Upper lobe of left lung (tissue), 6 donors: ENCODE data around the gene GAA. TPM values are rescaled to one million over a fixed set of nuclear protein-coding genes. Genes with fewer than 3 reads are reported as not detected.

Experiments
- ATAC-seq, 2 donors: fragments of 200-7000 bp; cut with Tn5 transposase; one replicate each; pipeline ENCODE4 v1.9.1; 2022; ENCODE audit warnings: mild to moderate bottlenecking in 2 of 2, moderate library complexity in 2 of 2; ENCODE audit not compliant: low FRiP score in 2 of 2
- DNase-seq, 2 donors: peaks; one replicate each; pipeline ENCODE4 v3.0.0-alpha.2; 2019 to 2020
- H3K27ac ChIP-seq, 4 donors: fragments of 200-600 bp; sonication (generic); one replicate each; pipeline ENCODE4 v1.5.1; 2016 to 2019
- H3K27me3 ChIP-seq, 4 donors: fragments of 200-600 bp; sonication (generic); one replicate each; pipeline ENCODE4 v1.5.1; 2017 to 2019
- H3K36me3 ChIP-seq, 4 donors: fragments of 200-600 bp; sonication (generic); one replicate each; pipeline ENCODE4 v1.5.1; 2016 to 2019
- H3K4me1 ChIP-seq, 4 donors: fragments of 200-600 bp; sonication (generic); one replicate each; pipeline ENCODE4 v1.5.1; 2018 to 2019
- H3K4me3 ChIP-seq, 4 donors: fragments of 200-600 bp; sonication (generic); one replicate each; pipeline ENCODE4 v1.5.1; 2017 to 2019; ENCODE audit warnings: mild to moderate bottlenecking in 2 of 4, moderate library complexity in 1 of 4
- H3K9me3 ChIP-seq, 4 donors: fragments of 200-600 bp; sonication (generic); one replicate each; pipeline ENCODE4 v1.5.1; 2018 to 2019
- EP300 ChIP-seq, 4 donors: sonication (generic); formaldehyde crosslinking; IDR thresholded peaks; one replicate each; pipeline ENCODE4 v1.5.1; 2017; ENCODE audit warnings: antibody characterized with exemption in 4 of 4, control low read depth in 2 of 4
- POLR2A ChIP-seq, 4 donors: fragments of 450-650 bp; IDR thresholded peaks; one replicate each; pipeline ENCODE4 v1.5.1; 2016 to 2017; ENCODE audit warnings: antibody characterized with exemption in 4 of 4, mild to moderate bottlenecking in 2 of 4
- POLR2AphosphoS5 ChIP-seq, 2 donors: sonication (generic); formaldehyde crosslinking; IDR thresholded peaks; one replicate each; pipeline ENCODE4 v1.5.1; 2017; ENCODE audit warnings: antibody characterized with exemption in 2 of 2
- WGBS, 2 donors: methylation state at CpG; one replicate each; pipeline ENCODE4 v1.1.5; 2017 to 2018; 5-methylcytosine and 5-hydroxymethylcytosine counted together
- total RNA-seq, 6 donors: library from RNA; depleted of rRNA in 4 of 6; stranded (reverse); fragments of >200 nt in 4 of 6; gene quantifications; one replicate each; pipeline versions ENCODE4 v1.1.0 to v1.2.1, GENCODE V29; 2016 to 2021
- TF ChIP-seq, protein P1 (sequence below), 6 experiments: fragments of 450-650 bp in 4 of 6; fragments of 200-600 bp in 2 of 6; sonication (generic) in 2 of 6; IDR thresholded peaks; one replicate each; pipeline ENCODE4 v1.5.1; 2016 to 2019; ENCODE audit warnings: antibody characterized with exemption in 6 of 6
- donor health status: DM: no; HTN: no; CAD: no; lungs with moderate emphysema.
- donor health status: DM: no; HTN: yes; CAD: no; lungs with severe emphysema.

The GAA gene
- total RNA-seq, 6 donors from 2014 or later = 54.7 to 178 (median 157) TPM

DNA sequence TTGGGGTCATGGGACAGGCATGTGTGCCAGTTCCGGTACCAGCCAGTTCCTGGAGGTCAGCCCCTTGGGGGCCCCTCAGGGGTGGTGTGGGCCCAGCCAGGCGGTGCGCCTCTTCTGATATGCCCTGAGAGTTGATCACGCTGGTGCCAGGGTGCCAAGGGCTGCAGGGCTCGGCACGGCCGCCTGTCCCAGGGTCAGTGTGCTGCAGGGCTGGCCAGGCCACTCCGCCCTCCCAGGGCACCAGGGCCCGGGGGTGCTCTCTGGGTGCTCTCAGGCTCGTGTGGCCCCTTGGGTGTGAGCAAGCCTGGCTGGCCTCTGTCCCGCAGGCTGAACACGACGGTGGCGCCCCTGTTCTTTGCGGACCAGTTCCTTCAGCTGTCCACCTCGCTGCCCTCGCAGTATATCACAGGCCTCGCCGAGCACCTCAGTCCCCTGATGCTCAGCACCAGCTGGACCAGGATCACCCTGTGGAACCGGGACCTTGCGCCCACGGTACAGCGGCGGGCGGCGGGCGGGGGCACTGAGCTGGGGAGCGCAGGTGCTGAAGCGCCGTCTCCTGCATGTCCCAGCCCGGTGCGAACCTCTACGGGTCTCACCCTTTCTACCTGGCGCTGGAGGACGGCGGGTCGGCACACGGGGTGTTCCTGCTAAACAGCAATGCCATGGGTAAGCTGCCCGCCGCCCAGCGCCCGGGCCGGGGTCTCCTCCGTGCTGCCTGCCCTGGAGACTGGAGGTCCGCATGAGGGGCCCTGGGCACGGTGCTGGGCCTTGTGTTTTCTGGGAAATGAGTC, 6.0 kb downstream of the GAA start:
- ATAC-seq = no peak
- peak in 1 of 2 donors; percentile 84 for DNase-seq
- Histone ChIP-seq H3K4me3 (no peak overlapping the region), H3K27ac (no peak overlapping the region), H3K9me3 (no peaks in the 10 kb centered on the region), H3K27me3 (no peaks in the 10 kb centered on the region), H3K4me1 (peaks cover 2 to 20% (median 4%) of the 10 kb centered on the region in 4 donors), H3K36me3 (peaks cover 0 to 26% (median 1%) of the 10 kb centered on the region in 4 donors)
- 92% methylated on average over 23 of the region's 46 CpGs; no CpG with 5 or more reads in 1 of the 2 donors for WGBS, 2 donors
- TF ChIP-seq POLR2A (IDR thresholded peaks at IDR 0.05) (no peak), POLR2AphosphoS5 (IDR thresholded peaks at IDR 0.05) (no peak), EP300 (IDR thresholded peaks at IDR 0.05) (no peak)
- TF ChIP-seq, protein P1, sequence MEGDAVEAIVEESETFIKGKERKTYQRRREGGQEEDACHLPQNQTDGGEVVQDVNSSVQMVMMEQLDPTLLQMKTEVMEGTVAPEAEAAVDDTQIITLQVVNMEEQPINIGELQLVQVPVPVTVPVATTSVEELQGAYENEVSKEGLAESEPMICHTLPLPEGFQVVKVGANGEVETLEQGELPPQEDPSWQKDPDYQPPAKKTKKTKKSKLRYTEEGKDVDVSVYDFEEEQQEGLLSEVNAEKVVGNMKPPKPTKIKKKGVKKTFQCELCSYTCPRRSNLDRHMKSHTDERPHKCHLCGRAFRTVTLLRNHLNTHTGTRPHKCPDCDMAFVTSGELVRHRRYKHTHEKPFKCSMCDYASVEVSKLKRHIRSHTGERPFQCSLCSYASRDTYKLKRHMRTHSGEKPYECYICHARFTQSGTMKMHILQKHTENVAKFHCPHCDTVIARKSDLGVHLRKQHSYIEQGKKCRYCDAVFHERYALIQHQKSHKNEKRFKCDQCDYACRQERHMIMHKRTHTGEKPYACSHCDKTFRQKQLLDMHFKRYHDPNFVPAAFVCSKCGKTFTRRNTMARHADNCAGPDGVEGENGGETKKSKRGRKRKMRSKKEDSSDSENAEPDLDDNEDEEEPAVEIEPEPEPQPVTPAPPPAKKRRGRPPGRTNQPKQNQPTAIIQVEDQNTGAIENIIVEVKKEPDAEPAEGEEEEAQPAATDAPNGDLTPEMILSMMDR (IDR thresholded peaks at IDR 0.05) = no peak

DNA sequence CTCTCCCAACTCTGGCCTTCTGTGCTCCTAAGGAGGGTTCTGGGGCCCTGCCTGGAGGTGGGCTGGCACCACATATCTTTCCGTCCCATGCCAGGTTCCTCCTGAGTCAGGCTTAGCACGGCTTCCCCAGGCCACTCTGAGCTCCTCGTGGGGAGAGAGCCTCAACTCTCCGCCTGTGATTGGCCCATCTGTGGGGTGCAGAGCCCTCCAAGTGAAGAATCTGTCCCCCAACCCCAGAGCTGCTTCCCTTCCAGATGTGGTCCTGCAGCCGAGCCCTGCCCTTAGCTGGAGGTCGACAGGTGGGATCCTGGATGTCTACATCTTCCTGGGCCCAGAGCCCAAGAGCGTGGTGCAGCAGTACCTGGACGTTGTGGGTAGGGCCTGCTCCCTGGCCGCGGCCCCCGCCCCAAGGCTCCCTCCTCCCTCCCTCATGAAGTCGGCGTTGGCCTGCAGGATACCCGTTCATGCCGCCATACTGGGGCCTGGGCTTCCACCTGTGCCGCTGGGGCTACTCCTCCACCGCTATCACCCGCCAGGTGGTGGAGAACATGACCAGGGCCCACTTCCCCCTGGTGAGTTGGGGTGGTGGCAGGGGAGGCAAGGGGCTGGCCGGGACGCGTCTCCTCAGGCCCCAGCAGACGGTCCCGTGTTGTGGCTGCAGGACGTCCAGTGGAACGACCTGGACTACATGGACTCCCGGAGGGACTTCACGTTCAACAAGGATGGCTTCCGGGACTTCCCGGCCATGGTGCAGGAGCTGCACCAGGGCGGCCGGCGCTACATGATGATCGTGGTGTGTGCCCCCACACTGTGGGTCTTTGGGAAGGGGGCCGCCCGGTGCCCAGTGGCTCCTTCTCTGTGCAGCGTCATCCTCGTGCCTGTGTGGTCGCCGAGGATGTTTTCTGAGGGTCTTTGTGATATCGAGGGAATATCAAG, 6.9 kb downstream of the GAA start:
- WGBS, 2 donors = 92% methylated on average over 20 to 39 of the region's 40 CpGs
- ATAC-seq (no peak), DNase-seq (peak in 1 of 2 donors; percentile 75)
- peaks cover 0 to 31% (median 5%) of the 10 kb centered on the region in 4 donors for H3K36me3 ChIP-seq
- peaks cover 0 to 12% (median 0%) of the 10 kb centered on the region in 4 donors for H3K4me1 ChIP-seq
- TF ChIP-seq POLR2A (IDR thresholded peaks at IDR 0.05) (no peak), EP300 (IDR thresholded peaks at IDR 0.05) (no peak), POLR2AphosphoS5 (IDR thresholded peaks at IDR 0.05) (no peak)
- TF ChIP-seq, protein P1 (IDR thresholded peaks at IDR 0.05) = no peak
- H3K27ac ChIP-seq = no peak overlapping the region
- no peaks in the 10 kb centered on the region for H3K27me3 ChIP-seq
- no peaks in the 10 kb centered on the region for H3K9me3 ChIP-seq
- no peak overlapping the region for H3K4me3 ChIP-seq

DNA sequence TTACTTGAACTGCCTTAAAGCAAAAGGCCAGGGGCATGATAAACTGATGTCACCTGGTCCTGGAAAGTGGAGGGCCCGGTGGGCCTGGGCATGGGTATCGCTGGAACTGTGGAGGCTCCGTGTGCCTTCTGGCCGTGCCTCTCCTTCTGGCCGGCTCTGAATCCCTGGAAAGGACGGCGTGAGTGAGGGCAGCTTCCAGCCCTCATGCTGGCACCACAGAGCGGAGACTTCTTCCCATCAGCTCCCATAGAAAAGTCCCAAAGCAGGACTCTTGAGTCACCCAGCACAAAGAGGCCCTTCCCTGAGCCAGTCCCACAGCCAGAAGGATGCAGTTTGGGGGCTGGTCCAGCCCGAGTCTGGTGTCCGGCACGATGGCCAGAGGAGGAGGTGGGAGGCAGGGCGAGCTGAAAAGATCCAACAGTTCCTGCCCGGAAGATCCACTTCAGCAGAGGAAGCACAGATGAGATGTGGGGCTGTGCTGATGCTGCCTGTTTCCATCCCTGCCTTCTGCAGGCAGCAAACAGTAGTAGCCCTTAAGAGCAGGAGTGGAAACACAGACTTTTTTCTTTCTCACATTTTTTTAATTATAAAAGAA, 7.8 kb downstream of the GAA start:
- Histone ChIP-seq H3K27me3 (no peaks in the 10 kb centered on the region), H3K4me1 (peaks cover 0 to 6% (median 0%) of the 10 kb centered on the region in 4 donors), H3K36me3 (peaks cover 0 to 31% (median 5%) of the 10 kb centered on the region in 4 donors), H3K27ac (no peak overlapping the region), H3K9me3 (no peaks in the 10 kb centered on the region), H3K4me3 (no peak overlapping the region)
- DNase-seq (no peak), ATAC-seq (no peak)
- TF ChIP-seq POLR2A (IDR thresholded peaks at IDR 0.05) (no peak), POLR2AphosphoS5 (IDR thresholded peaks at IDR 0.05) (no peak)
- 87 to 89% methylated on average over 13 of the region's 13 CpGs for WGBS, 2 donors

DNA sequence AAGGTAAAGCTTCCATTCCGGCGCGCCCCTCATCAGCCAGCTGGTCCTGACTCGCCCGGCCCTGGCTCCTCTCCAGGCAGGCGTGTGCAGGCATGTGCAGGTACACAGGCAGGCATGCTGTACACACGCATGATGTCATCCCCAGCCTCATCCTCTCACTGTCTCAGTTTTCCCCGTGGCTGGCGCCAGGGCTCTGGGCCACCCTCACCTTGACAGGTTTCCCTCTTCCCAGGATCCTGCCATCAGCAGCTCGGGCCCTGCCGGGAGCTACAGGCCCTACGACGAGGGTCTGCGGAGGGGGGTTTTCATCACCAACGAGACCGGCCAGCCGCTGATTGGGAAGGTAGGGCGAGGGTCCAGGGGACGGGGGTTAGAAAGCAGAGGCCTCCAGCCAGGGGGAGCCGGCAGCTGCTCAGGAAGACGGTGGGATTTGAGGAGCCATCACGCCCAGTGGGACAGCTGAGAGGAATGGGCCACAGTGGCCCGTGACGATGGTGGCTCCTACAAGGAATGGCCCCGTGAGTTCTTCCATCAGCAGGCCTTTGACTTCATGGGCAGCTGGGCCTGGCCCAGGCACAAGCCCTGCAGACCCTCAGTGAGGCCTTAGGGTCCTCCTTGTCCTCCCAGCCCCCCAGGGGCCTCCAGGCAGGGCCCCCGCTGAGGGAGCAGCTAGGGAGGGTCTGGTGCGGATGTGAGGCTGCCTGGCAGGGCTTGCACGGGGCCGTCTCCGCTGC, 8.5 kb downstream of the GAA start:
- Histone ChIP-seq H3K27me3 (no peaks in the 10 kb centered on the region), H3K4me3 (no peak overlapping the region), H3K4me1 (no peaks in the 10 kb centered on the region), H3K9me3 (no peaks in the 10 kb centered on the region), H3K36me3 (peaks cover 0 to 31% (median 5%) of the 10 kb centered on the region in 4 donors), H3K27ac (no peak overlapping the region)
- 95 to 96% methylated on average over 18 to 26 of the region's 30 CpGs for WGBS, 2 donors
- TF ChIP-seq POLR2AphosphoS5 (IDR thresholded peaks at IDR 0.05) = no peak
- DNase-seq = no peak
- no peak for ATAC-seq

DNA sequence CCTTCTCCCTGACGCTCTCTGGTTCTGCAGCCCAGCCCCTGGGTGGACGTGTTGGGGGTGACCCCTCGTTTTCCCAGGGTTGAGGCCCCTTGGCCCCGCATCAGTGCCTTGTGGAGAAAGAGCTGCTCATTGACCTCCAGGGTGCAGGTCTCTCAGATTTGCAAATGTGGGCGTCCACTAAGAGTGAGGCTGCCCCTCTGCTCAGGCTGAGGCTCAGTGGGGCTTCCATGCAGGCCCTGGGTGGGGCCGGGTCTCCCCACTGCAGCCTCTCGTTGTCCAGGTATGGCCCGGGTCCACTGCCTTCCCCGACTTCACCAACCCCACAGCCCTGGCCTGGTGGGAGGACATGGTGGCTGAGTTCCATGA, 9.0 kb downstream of the GAA start:
- DNase-seq = no peak

More for the DNA sequence above, 9.0 kb downstream of the GAA start:
- Histone ChIP-seq H3K4me1 (no peaks in the 10 kb centered on the region), H3K9me3 (no peaks in the 10 kb centered on the region), H3K4me3 (no peak overlapping the region), H3K36me3 (peaks cover 0 to 31% (median 5%) of the 10 kb centered on the region in 4 donors), H3K27me3 (no peaks in the 10 kb centered on the region), H3K27ac (no peak overlapping the region)
- no peak for ATAC-seq
- TF ChIP-seq, protein P1 (IDR thresholded peaks at IDR 0.05) = no peak
- TF ChIP-seq POLR2AphosphoS5 (IDR thresholded peaks at IDR 0.05) = no peak
- no peak for TF ChIP-seq POLR2A (IDR thresholded peaks at IDR 0.05)
- no peak for TF ChIP-seq EP300 (IDR thresholded peaks at IDR 0.05)
- WGBS, 2 donors = 82 to 97% methylated on average over 4 to 7 of the region's 9 CpGs
